Mesenchymal stem cell (in vitro differentiated cells and primary cell): ENCODE measurements around the gene FHOD3.

Experiments
- DNase-seq: peaks from one replicate; pipeline ENCODE4 v3.0.0-alpha.2; 2013
- H2AFZ ChIP-seq: one replicate; pipeline ENCODE4 v1.6.1; 2013; ENCODE audit warnings: low read depth, mild to moderate bottlenecking, control low read depth, inconsistent platforms, low read length, moderate library complexity
- H2AK5ac ChIP-seq: 2 replicates; pipeline ENCODE4 v1.6.1; 2013; ENCODE audit warnings: low read length, moderate library complexity, mild to moderate bottlenecking, inconsistent platforms; ENCODE audit not compliant: severe bottlenecking
- H2BK120ac ChIP-seq: one replicate; pipeline ENCODE4 v1.6.1; 2013; ENCODE audit warnings: low read depth, mild to moderate bottlenecking, inconsistent platforms, low read length, moderate library complexity
- H2BK12ac ChIP-seq, 2 experiments: one replicate each; pipeline ENCODE4 v1.6.1; 2013; ENCODE audit warnings: inconsistent platforms in 2 of 2, low read length in 2 of 2, mild to moderate bottlenecking in 2 of 2, moderate library complexity in 2 of 2, control low read depth in 1 of 2
- H2BK15ac ChIP-seq: one replicate; pipeline ENCODE4 v1.6.1; 2013; ENCODE audit warnings: mild to moderate bottlenecking, low read depth, inconsistent platforms; ENCODE audit not compliant: poor library complexity, severe bottlenecking
- H2BK5ac ChIP-seq: 2 replicates; pipeline ENCODE4 v1.6.1; 2013; ENCODE audit warnings: low read depth, mild to moderate bottlenecking, low read length, control low read depth, inconsistent platforms; ENCODE audit not compliant: poor library complexity, severe bottlenecking
- H3K14ac ChIP-seq, 2 experiments: one replicate each; pipeline ENCODE4 v1.6.1; 2013; ENCODE audit warnings: inconsistent platforms in 2 of 2, low read length in 2 of 2, control low read depth in 1 of 2, mild to moderate bottlenecking in 1 of 2, moderate library complexity in 1 of 2
- H3K18ac ChIP-seq, 2 experiments: one replicate each; pipeline ENCODE4 v1.6.1; 2013; ENCODE audit warnings: inconsistent platforms in 2 of 2, low read length in 2 of 2, control low read depth in 1 of 2, low read depth in 1 of 2, mild to moderate bottlenecking in 1 of 2
- H3K23ac ChIP-seq, 2 experiments: one replicate each; pipeline ENCODE4 v1.6.1; 2013; ENCODE audit warnings: inconsistent platforms in 2 of 2, low read length in 2 of 2, mild to moderate bottlenecking in 2 of 2, moderate library complexity in 2 of 2, control low read depth in 1 of 2
- H3K27ac ChIP-seq: 2 replicates; pipeline ENCODE4 v1.5.1; 2013; ENCODE audit warnings: mild to moderate bottlenecking, moderate library complexity, low read length, control low read depth, inconsistent platforms; ENCODE audit not compliant: poor library complexity, severe bottlenecking
- H3K27me3 ChIP-seq, 2 experiments: 2 replicates each; pipeline versions ENCODE4 v1.6.1 to v1.7.0; 2013; ENCODE audit warnings: low read length in 2 of 2, mild to moderate bottlenecking in 2 of 2, moderate library complexity in 2 of 2, control low read depth in 1 of 2, inconsistent platforms in 1 of 2; ENCODE audit not compliant: control insufficient read depth in 1 of 2, insufficient read depth in 1 of 2
- H3K36me3 ChIP-seq, 2 experiments: 2 replicates each; pipeline versions ENCODE4 v1.6.1 to v1.7.0; 2013; ENCODE audit warnings: low read length in 2 of 2, control low read depth in 1 of 2, inconsistent platforms in 1 of 2, low read depth in 1 of 2, mild to moderate bottlenecking in 1 of 2; ENCODE audit not compliant: insufficient read depth in 2 of 2, control insufficient read depth in 1 of 2
- H3K4ac ChIP-seq, 2 experiments: one replicate each; pipeline ENCODE4 v1.6.1; 2013; ENCODE audit warnings: inconsistent platforms in 2 of 2, low read length in 2 of 2, mild to moderate bottlenecking in 2 of 2, moderate library complexity in 2 of 2, control low read depth in 1 of 2, low read depth in 1 of 2
- H3K4me1 ChIP-seq: 2 replicates; pipeline ENCODE4 v1.6.1; 2013; ENCODE audit warnings: low read depth, low read length, control low read depth; ENCODE audit not compliant: control insufficient read depth, insufficient read depth
- H3K4me2 ChIP-seq: 2 replicates; pipeline ENCODE4 v1.6.1; 2013; ENCODE audit warnings: low read length, mild to moderate bottlenecking, inconsistent platforms; ENCODE audit not compliant: poor library complexity, severe bottlenecking
- H3K4me3 ChIP-seq, 2 experiments: 2 replicates each; pipeline versions ENCODE4 v1.5.1 to v1.7.0; 2013; ENCODE audit warnings: low read length in 2 of 2, mild to moderate bottlenecking in 2 of 2, control low read depth in 1 of 2, low read depth in 1 of 2; ENCODE audit not compliant: insufficient read depth in 1 of 2
- H3K79me1 ChIP-seq: replicated peaks from 2 replicates; pipeline ENCODE4 v1.6.1; 2013; ENCODE audit warnings: mild to moderate bottlenecking, control low read depth, low read length, inconsistent platforms; ENCODE audit not compliant: poor library complexity, severe bottlenecking
- H3K9ac ChIP-seq: 2 replicates; pipeline ENCODE4 v1.7.0; 2013; ENCODE audit warnings: mild to moderate bottlenecking, low read length, moderate library complexity
- H3K9me3 ChIP-seq: 2 replicates; pipeline ENCODE4 v1.7.0; 2013; ENCODE audit warnings: mild to moderate bottlenecking, low read length; ENCODE audit not compliant: control insufficient read depth
- H4K8ac ChIP-seq: one replicate; pipeline ENCODE4 v1.6.1; 2013; ENCODE audit warnings: inconsistent platforms, mild to moderate bottlenecking, low read length, moderate library complexity
- H4K91ac ChIP-seq: one replicate; pipeline ENCODE4 v1.6.1; 2013; ENCODE audit warnings: mild to moderate bottlenecking, low read length, inconsistent platforms
- WGBS: methylation state at CpG from one replicate; pipeline ENCODE4 v1.1.7; 2013; ENCODE audit warnings: mixed read lengths; 5-methylcytosine and 5-hydroxymethylcytosine counted together

The FHOD3 gene

DNA sequence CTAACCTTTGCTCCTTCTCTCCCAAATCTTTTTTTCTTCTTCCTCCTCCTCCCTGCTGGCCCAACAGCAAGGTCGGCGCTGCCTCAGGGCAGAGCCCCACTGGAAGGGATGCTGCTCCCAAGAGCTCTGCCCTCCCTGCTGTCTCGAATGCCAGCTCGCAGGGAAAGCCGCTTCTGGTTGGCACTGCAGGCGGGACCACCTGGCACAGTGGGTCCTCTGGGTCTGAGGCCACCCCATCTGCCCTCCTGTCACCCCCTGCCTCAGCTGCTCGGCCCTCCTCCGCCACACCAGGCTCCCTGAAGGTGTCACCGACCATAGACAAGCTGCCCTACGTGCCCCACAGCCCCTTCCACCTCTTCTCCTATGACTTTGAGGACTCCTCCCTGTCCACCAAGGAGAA is 355.0 kb downstream of the FHOD3 start:
- no peaks in the 10 kb centered on the region for H3K9me3 ChIP-seq
- H3K4me3 ChIP-seq, result no peak overlapping the region
- H2BK15ac ChIP-seq, result no peak overlapping the region
- H3K4me1 ChIP-seq, result peaks cover 14% of the 10 kb centered on the region
- H3K9ac ChIP-seq, result no peak overlapping the region
- H3K23ac ChIP-seq, result no peak overlapping the region
- 78% methylated on average over 6 of the region's 10 CpGs for WGBS
- no peak overlapping the region for H2BK120ac ChIP-seq
- no peak for DNase-seq
- no peak overlapping the region for H2AFZ ChIP-seq
- no peaks in the 10 kb centered on the region for H3K27me3 ChIP-seq
- H3K27ac ChIP-seq, result no peak overlapping the region
- no peak overlapping the region for H2BK12ac ChIP-seq
- H3K4me2 ChIP-seq, result no peak overlapping the region
- H3K36me3 ChIP-seq, result peaks cover 0 to 8% of the 10 kb centered on the region in 2 experiments
- no peak overlapping the region for H2BK5ac ChIP-seq
- H4K91ac ChIP-seq, result no peak overlapping the region
- no peak overlapping the region for H3K14ac ChIP-seq
- no peak overlapping the region for H4K8ac ChIP-seq
- no peak overlapping the region for H3K18ac ChIP-seq
- no peak overlapping the region for H3K4ac ChIP-seq
- peaks cover 2% of the 10 kb centered on the region for H3K79me1 ChIP-seq
- H2AK5ac ChIP-seq, result no peak overlapping the region

- no peak overlapping the region for H2BK12ac ChIP-seq
- no peak overlapping the region for H3K9ac ChIP-seq
- no peak overlapping the region for H2BK120ac ChIP-seq
- no peaks in the 10 kb centered on the region for H3K9me3 ChIP-seq
- no peak overlapping the region for H2BK15ac ChIP-seq
- no peak overlapping the region for H3K4ac ChIP-seq
- no peak overlapping the region for H3K18ac ChIP-seq
- H2BK5ac ChIP-seq, result no peak overlapping the region
- H3K27me3 ChIP-seq, result no peaks in the 10 kb centered on the region
- H3K36me3 ChIP-seq, result peaks cover 0 to 8% of the 10 kb centered on the region in 2 experiments
- H3K14ac ChIP-seq, result no peak overlapping the region
- 90% methylated on average over 3 of the region's 8 CpGs for WGBS
- no peak for DNase-seq
- no peak overlapping the region for H3K4me2 ChIP-seq
- no peak overlapping the region for H4K8ac ChIP-seq
- H2AK5ac ChIP-seq, result no peak overlapping the region
- H2AFZ ChIP-seq, result no peak overlapping the region
- no peak overlapping the region for H3K4me3 ChIP-seq
- H3K4me1 ChIP-seq, result peaks cover 14% of the 10 kb centered on the region
- H3K23ac ChIP-seq, result no peak overlapping the region
- H4K91ac ChIP-seq, result no peak overlapping the region
- H3K27ac ChIP-seq, result no peak overlapping the region
- peaks cover 4% of the 10 kb centered on the region for H3K79me1 ChIP-seq
These were observed 355.8 kb downstream of the FHOD3 start for GRCh38 chr18:36653141-36653869.

GRCh38 chr18:36653870-36654269 is 356.4 kb downstream of the FHOD3 start:
- WGBS, result 83% methylated on average over 6 of the region's 6 CpGs
- Histone ChIP-seq H3K23ac (no peak overlapping the region), H3K36me3 (peaks cover 0 to 8% of the 10 kb centered on the region in 2 experiments), H3K9me3 (no peaks in the 10 kb centered on the region), H4K91ac (no peak overlapping the region), H3K79me1 (peaks cover 2% of the 10 kb centered on the region), H2BK15ac (no peak overlapping the region), H3K4me3 (no peak overlapping the region), H3K4ac (no peak overlapping the region), H3K4me2 (no peak overlapping the region), H3K4me1 (peaks cover 14% of the 10 kb centered on the region), H3K27ac (no peak overlapping the region), H2BK12ac (no peak overlapping the region), H3K27me3 (no peaks in the 10 kb centered on the region), H3K18ac (no peak overlapping the region), H3K14ac (no peak overlapping the region), H4K8ac (no peak overlapping the region), H3K9ac (no peak overlapping the region), H2BK5ac (no peak overlapping the region), H2AK5ac (no peak overlapping the region), H2AFZ (no peak overlapping the region), H2BK120ac (no peak overlapping the region)
- no peak for DNase-seq

DNA sequence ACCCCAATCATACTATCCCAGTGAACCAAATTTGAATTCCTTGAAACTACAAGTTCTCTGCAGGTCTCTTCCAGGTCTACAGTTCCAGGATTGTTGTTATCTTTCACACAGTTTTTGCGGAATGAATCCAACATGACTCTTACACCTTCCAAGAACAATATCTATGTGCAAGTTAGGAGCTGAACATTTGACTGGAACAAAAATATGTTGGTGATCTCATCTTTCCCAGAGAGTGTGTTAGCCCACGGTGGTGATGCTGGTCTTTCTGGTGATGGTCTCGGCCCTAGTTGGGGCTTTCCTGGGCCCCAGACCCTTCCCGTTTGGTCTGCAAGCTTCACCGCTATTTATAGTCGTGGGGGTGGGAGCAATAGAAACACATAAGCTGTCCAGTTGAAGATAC is 357.6 kb downstream of the FHOD3 start:
- Histone ChIP-seq H3K4me1 (peaks cover 14% of the 10 kb centered on the region), H2BK15ac (no peak overlapping the region), H3K14ac (no peak overlapping the region), H2AK5ac (no peak overlapping the region), H4K91ac (no peak overlapping the region), H3K79me1 (peaks cover 2% of the 10 kb centered on the region), H3K23ac (no peak overlapping the region), H2BK12ac (no peak overlapping the region), H3K9ac (no peak overlapping the region), H3K27me3 (no peaks in the 10 kb centered on the region), H2AFZ (no peak overlapping the region), H3K4ac (no peak overlapping the region), H3K27ac (no peak overlapping the region), H3K9me3 (no peaks in the 10 kb centered on the region), H4K8ac (no peak overlapping the region), H3K4me2 (no peak overlapping the region), H3K18ac (no peak overlapping the region), H3K36me3 (peaks cover 0 to 14% of the 10 kb centered on the region in 2 experiments), H3K4me3 (no peak overlapping the region), H2BK120ac (no peak overlapping the region), H2BK5ac (no peak overlapping the region)
- 73% methylated on average over 5 of the region's 6 CpGs for WGBS
- no peak for DNase-seq
